Prostate gland (tissue), 2 donors: ENCODE data around the gene PGBD5. TPM values are rescaled to one million over a fixed set of nuclear protein-coding genes. Genes with fewer than 3 reads are reported as not detected.

ENCODE experiments used
- DNase-seq: peaks from one replicate; pipeline ENCODE4 v3.0.0-alpha.2; 2019; ENCODE audit warnings: low spot score
- H3K27ac ChIP-seq, 2 donors: fragments of 200-600 bp; sonication (generic); 2 replicates each; pipeline ENCODE4 v1.5.1; 2017 to 2019
- H3K27me3 ChIP-seq: fragments of 200-600 bp; sonication (generic); replicated peaks from 2 replicates; pipeline ENCODE4 v1.5.1; 2019; ENCODE audit not compliant: insufficient read depth
- H3K36me3 ChIP-seq, 2 donors: fragments of 200-600 bp; sonication (generic); 1 replicate in 1 of 2; 2 replicates in 1 of 2; pipeline versions ENCODE4 v1.5.1 to v1.8.1; 2017 to 2019
- H3K4me1 ChIP-seq: fragments of 200-600 bp; sonication (generic); replicated peaks from 2 replicates; pipeline ENCODE4 v1.5.1; 2019
- H3K4me3 ChIP-seq, 2 donors: fragments of 200-600 bp; sonication (generic); 2 replicates each; pipeline ENCODE4 v1.5.1; 2017 to 2019
- H3K9me3 ChIP-seq: fragments of 200-600 bp; sonication (generic); 2 replicates; pipeline ENCODE4 v1.5.1; 2017
- POLR2A ChIP-seq: fragments of 450-650 bp; IDR thresholded peaks from one replicate; pipeline ENCODE4 v1.6.1; 2016; ENCODE audit warnings: antibody characterized with exemption, mild to moderate bottlenecking
- POLR2AphosphoS5 ChIP-seq: sonication (generic); formaldehyde crosslinking; IDR thresholded peaks from one replicate; pipeline ENCODE4 v1.6.1; 2017; ENCODE audit warnings: antibody characterized with exemption
- WGBS: methylation state at CpG from one replicate; pipeline ENCODE4 v1.1.5; 2018; 5-methylcytosine and 5-hydroxymethylcytosine counted together
- intact Hi-C: fragments of 100-400 bp; cut with DNase I; formaldehyde crosslinking; loops from one replicate; pipeline ENCODE4 v1.14.2; 2022
- total RNA-seq, 2 donors: library from RNA; depleted of rRNA; stranded (reverse); fragments of >200 nt; gene quantifications; one replicate each; pipeline ENCODE4 v1.1.0, GENCODE V29; 2016
- TF ChIP-seq, protein P1 (sequence below), 4 experiments: fragments of 200-600 bp in 2 of 4; fragments of 450-650 bp in 2 of 4; sonication (generic) in 2 of 4; IDR thresholded peaks; 1 replicate in 3 of 4; 2 replicates in 1 of 4; pipeline ENCODE4 v1.5.1; 2016 to 2019; ENCODE audit warnings: antibody characterized with exemption in 4 of 4, mild to moderate bottlenecking in 2 of 4, moderate library complexity in 2 of 4

Gene PGBD5
- total RNA-seq, 2 donors from 2014 or later = 0.55 to 8.8 TPM

DNA sequence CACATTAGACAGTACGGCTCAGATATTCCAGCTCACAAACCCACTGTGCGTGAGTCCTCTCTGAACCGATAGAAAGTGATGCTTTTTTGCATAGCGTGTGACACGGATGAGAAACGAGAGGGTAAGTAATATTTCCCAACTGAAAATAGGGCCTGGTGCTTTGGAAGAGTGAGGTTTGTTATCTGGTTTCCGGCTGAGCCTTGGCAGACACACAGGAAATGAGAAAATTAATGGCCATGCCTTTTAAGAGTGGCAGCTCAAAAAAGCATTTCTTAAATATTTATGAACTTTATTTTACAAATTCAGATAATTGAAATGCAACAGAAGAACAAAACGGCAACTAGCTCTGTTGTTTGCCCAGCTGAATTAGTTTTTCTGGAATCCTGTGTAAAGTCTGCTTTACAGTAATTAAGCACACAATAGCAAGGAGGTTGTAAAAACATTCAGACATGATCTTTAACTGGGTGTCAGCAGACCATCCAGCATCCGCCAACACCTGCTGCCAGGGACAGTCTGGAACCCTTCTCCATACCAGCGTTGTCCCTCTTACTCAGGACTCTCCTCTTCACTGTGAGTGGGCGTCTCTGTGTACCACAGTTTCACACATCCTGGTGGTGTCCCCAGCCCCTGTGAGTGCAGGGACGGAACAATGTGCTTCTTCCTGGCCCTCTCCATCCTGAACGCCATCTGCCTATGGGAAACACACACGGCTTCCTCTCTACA is 155.4 kb downstream of the PGBD5 start:
- WGBS = 40% methylated on average over 14 of the region's 14 CpGs
- no peak for DNase-seq
- TF ChIP-seq, protein P1, sequence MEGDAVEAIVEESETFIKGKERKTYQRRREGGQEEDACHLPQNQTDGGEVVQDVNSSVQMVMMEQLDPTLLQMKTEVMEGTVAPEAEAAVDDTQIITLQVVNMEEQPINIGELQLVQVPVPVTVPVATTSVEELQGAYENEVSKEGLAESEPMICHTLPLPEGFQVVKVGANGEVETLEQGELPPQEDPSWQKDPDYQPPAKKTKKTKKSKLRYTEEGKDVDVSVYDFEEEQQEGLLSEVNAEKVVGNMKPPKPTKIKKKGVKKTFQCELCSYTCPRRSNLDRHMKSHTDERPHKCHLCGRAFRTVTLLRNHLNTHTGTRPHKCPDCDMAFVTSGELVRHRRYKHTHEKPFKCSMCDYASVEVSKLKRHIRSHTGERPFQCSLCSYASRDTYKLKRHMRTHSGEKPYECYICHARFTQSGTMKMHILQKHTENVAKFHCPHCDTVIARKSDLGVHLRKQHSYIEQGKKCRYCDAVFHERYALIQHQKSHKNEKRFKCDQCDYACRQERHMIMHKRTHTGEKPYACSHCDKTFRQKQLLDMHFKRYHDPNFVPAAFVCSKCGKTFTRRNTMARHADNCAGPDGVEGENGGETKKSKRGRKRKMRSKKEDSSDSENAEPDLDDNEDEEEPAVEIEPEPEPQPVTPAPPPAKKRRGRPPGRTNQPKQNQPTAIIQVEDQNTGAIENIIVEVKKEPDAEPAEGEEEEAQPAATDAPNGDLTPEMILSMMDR (IDR thresholded peaks at IDR 0.05) = no peak
- no peak for TF ChIP-seq POLR2A
- TF ChIP-seq POLR2AphosphoS5 = no peak
- Histone ChIP-seq H3K27ac (no peak overlapping the region), H3K27me3 (no peaks in the 10 kb centered on the region), H3K4me1 (no peaks in the 10 kb centered on the region), H3K4me3 (no peak overlapping the region), H3K9me3 (no peaks in the 10 kb centered on the region), H3K36me3 (no peaks in the 10 kb centered on the region)
- intact Hi-C loops = no loop called here

DNA sequence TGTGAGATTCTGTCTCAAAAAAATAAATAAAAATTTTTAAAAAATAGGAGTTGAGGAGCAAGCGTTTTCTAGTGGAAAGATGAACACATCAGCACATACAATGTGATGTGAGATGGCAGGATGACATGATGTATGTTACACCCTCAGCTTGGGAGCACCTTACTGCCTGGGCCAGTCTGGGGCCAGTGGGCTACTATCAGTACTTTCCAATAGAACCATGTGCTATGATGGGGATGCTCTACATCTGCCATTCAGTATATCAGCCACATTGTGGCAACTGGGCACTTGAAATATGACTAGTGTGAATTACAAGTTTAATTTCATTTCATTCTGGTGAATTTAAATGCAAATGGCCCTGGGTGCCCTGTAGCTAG is 156.0 kb downstream of the PGBD5 start:
- DNase-seq = no peak
- Histone ChIP-seq H3K27ac (no peak overlapping the region), H3K9me3 (no peaks in the 10 kb centered on the region), H3K36me3 (no peaks in the 10 kb centered on the region), H3K27me3 (no peaks in the 10 kb centered on the region), H3K4me1 (no peaks in the 10 kb centered on the region), H3K4me3 (no peak overlapping the region)
- 96% methylated on average over 1 of the region's 1 CpG for WGBS
- intact Hi-C loops = no loop called here
- no peak for TF ChIP-seq POLR2A
- no peak for TF ChIP-seq POLR2AphosphoS5
- TF ChIP-seq, protein P1 (IDR thresholded peaks at IDR 0.05) = no peak

DNA sequence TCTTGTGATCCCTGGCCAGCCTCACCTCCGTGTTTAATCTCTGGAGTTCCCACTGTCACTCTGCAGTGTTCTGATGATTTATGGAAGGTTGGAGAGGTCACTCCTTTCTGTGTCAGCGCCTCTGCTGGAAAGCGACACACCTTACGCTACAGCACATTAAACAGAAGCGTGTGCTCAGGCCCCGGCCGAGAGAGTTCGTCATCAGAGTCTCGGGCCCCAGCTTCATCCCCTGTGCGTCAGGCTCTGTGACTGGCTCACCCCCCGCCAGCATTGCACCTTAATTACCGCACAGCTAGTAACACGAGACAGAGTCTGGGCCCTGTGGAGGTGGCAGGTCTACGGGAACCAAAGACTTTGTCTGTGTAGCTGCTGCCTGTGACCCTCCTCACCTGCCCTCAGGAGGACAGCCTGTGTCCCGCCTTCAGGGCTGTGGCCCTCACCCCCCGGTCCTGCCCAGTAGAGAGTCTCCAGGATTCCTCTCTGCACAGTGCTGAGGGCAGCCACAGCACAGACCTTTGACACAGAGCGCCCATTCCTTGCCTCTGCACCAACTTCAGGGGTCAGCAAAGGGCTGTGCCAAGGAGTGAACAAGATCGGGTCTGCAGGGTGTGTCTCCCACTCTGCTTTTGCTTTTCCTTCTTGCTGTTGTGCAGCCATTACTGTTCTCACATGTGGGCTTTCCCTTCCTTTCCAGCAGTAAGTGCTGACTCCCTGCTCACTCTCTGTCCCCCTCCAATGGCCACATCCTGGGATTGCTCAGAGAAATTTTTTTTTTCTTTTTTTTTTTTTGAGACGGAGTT is 157.6 kb downstream of the PGBD5 start:
- Histone ChIP-seq H3K27me3 (no peaks in the 10 kb centered on the region), H3K9me3 (no peaks in the 10 kb centered on the region), H3K4me1 (no peaks in the 10 kb centered on the region), H3K27ac (no peak overlapping the region), H3K36me3 (peaks cover 0 to 11% of the 10 kb centered on the region in 2 donors), H3K4me3 (no peak overlapping the region)
- 87% methylated on average over 19 of the region's 19 CpGs for WGBS
- peak; percentile 17 for DNase-seq
- intact Hi-C loops = no loop called here
- TF ChIP-seq, protein P1 (IDR thresholded peaks at IDR 0.05) = peak in 3 of 4 experiments; percentile 18 to 55 (median 47)
- TF ChIP-seq POLR2AphosphoS5 (peak; percentile 13), POLR2A (no peak)

DNA sequence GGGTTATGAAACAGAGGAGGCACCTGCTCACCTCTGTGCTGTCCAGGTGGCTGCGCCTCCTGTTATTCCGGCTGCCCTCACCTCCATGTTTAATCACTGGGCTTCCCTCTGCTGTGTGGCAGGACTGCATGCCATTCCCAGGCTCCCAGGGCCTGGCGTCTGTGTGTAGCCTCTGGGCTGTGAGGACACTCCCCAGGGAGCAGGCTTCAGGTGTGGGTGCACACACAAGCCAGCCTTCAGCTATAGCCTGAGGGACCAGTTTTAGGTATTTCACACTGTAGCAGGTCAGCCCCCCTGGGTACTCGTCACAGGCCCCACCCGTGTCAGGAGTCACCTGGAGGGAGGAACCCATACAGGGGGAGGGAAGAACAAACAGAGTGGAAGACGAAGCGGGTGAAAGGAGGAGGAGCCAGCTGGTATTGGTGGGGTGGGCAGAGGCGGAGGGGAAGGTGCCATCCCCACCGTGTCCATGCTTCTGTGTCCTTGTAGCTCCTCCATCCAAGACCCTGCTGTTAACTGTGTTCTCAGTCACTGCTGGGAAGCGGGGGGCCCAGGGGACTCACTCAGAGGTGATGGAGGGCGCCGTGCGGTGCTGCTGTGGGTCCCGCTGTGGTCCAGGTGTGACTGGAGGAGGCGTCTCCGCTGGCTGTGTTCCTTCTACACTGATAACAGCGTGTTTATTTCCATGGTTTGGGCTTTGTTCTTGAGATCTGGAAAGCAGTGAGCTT is 158.6 kb downstream of the PGBD5 start:
- DNase-seq = no peak
- WGBS = 80% methylated on average over 17 of the region's 17 CpGs
- no peak overlapping the region for H3K4me3 ChIP-seq
- H3K9me3 ChIP-seq = no peaks in the 10 kb centered on the region
- TF ChIP-seq, protein P1 (IDR thresholded peaks at IDR 0.05) = no peak
- H3K4me1 ChIP-seq = no peaks in the 10 kb centered on the region
- H3K36me3 ChIP-seq = peaks cover 0 to 14% of the 10 kb centered on the region in 2 donors
- H3K27me3 ChIP-seq = no peaks in the 10 kb centered on the region
- no peak overlapping the region for H3K27ac ChIP-seq
- intact Hi-C loops = no loop called here
